Uterus (tissue), 2 donors: ENCODE data around the gene ADAM23.

ENCODE experiments used
- POLR2A ChIP-seq, 2 donors: fragments of 450-650 bp; IDR thresholded peaks; one replicate each; pipeline ENCODE4 v1.6.1; 2016; ENCODE audit warnings: antibody characterized with exemption in 2 of 2, mild to moderate bottlenecking in 1 of 2, moderate library complexity in 1 of 2
- TF ChIP-seq, protein P1 (sequence below), 4 experiments: fragments of 200-600 bp in 2 of 4; fragments of 450-650 bp in 2 of 4; sonication (generic) in 2 of 4; IDR thresholded peaks; one replicate each; pipeline ENCODE4 v1.5.1; 2016 to 2019; ENCODE audit warnings: antibody characterized with exemption in 4 of 4, mild to moderate bottlenecking in 2 of 4, moderate library complexity in 1 of 4

DNA sequence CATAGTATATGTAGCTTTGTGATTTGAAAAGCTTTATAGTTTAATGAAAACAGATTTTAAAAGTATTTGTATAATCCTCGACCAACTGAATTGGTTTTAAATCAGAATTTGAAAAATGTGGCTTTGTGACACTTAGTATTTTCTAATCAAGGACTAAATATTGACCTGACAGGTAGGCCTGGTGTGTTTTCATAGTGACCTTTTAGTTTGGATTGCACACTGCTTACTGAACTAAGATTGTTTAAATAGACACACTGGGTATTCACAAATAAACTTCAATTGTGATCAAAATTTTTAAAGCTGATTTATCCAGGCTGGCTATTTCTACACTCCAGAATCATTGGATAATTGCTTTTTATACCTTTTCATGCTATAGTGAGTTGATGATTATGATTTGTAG, 167.1 kb downstream of the ADAM23 start:
- TF ChIP-seq, protein P1, sequence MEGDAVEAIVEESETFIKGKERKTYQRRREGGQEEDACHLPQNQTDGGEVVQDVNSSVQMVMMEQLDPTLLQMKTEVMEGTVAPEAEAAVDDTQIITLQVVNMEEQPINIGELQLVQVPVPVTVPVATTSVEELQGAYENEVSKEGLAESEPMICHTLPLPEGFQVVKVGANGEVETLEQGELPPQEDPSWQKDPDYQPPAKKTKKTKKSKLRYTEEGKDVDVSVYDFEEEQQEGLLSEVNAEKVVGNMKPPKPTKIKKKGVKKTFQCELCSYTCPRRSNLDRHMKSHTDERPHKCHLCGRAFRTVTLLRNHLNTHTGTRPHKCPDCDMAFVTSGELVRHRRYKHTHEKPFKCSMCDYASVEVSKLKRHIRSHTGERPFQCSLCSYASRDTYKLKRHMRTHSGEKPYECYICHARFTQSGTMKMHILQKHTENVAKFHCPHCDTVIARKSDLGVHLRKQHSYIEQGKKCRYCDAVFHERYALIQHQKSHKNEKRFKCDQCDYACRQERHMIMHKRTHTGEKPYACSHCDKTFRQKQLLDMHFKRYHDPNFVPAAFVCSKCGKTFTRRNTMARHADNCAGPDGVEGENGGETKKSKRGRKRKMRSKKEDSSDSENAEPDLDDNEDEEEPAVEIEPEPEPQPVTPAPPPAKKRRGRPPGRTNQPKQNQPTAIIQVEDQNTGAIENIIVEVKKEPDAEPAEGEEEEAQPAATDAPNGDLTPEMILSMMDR (IDR thresholded peaks at IDR 0.05) = no peak
- TF ChIP-seq POLR2A (IDR thresholded peaks at IDR 0.05) = no peak
